Uterus (tissue), 4 donors: ENCODE measurements around the gene EHF. TPM values are rescaled to one million over a fixed set of nuclear protein-coding genes. Genes with fewer than 3 reads are reported as not detected.

Experiments
- DNase-seq, 2 donors: peaks; one replicate each; pipeline ENCODE4 v3.0.0-alpha.2; 2019 to 2020
- H3K27ac ChIP-seq, 2 donors: fragments of 200-600 bp; sonication (generic); 1 replicate in 1 of 2; 2 replicates in 1 of 2; pipeline ENCODE4 v1.5.1; 2016 to 2018
- H3K27me3 ChIP-seq, 2 donors: fragments of 200-600 bp; sonication (generic); one replicate each; pipeline ENCODE4 v1.5.1; 2018 to 2019; ENCODE audit warnings: control low read depth in 1 of 2
- H3K36me3 ChIP-seq, 2 donors: fragments of 200-600 bp; sonication (generic); one replicate each; pipeline ENCODE4 v1.5.1; 2019; ENCODE audit warnings: control low read depth in 1 of 2
- H3K4me1 ChIP-seq, 2 donors: fragments of 200-600 bp; sonication (generic); one replicate each; pipeline ENCODE4 v1.5.1; 2018 to 2019; ENCODE audit warnings: control low read depth in 1 of 2
- H3K4me3 ChIP-seq, 2 donors: fragments of 200-600 bp; sonication (generic); 1 replicate in 1 of 2; 2 replicates in 1 of 2; pipeline ENCODE4 v1.5.1; 2018 to 2019; ENCODE audit warnings: mild to moderate bottlenecking in 1 of 2
- H3K9me3 ChIP-seq, 2 donors: fragments of 200-600 bp; sonication (generic); one replicate each; pipeline ENCODE4 v1.5.1; 2019; ENCODE audit warnings: control low read depth in 1 of 2
- POLR2A ChIP-seq, 2 donors: fragments of 450-650 bp; IDR thresholded peaks; one replicate each; pipeline ENCODE4 v1.6.1; 2016; ENCODE audit warnings: antibody characterized with exemption in 2 of 2, mild to moderate bottlenecking in 1 of 2, moderate library complexity in 1 of 2
- intact Hi-C: fragments of 100-400 bp; cut with DNase I; formaldehyde crosslinking; loops from one replicate; pipeline ENCODE4 v1.15.1; 2023; ENCODE audit warnings: low total_unique reads
- total RNA-seq, 4 donors: library from RNA; depleted of rRNA in 3 of 4; stranded (reverse); fragments of >200 nt in 3 of 4; gene quantifications; one replicate each; pipeline versions ENCODE4 v1.1.0 to v1.2.4, GENCODE V29; 2014 to 2023
- TF ChIP-seq, protein P1 (sequence below), 4 experiments: fragments of 200-600 bp in 2 of 4; fragments of 450-650 bp in 2 of 4; sonication (generic) in 2 of 4; IDR thresholded peaks; one replicate each; pipeline ENCODE4 v1.5.1; 2016 to 2019; ENCODE audit warnings: antibody characterized with exemption in 4 of 4, mild to moderate bottlenecking in 2 of 4, moderate library complexity in 1 of 4
- donor health status: DM: yes; HTN: yes; CAD: no.

Gene EHF
- total RNA-seq, 4 donors from 2014 or later = 0.59 to 98.7 (median 1.6) TPM

GRCh38 chr11:34616830-34617504, 3.9 kb upstream of the EHF start:
- Histone ChIP-seq H3K36me3 (no peaks in the 10 kb centered on the region), H3K27ac (no peak overlapping the region), H3K27me3 (no peaks in the 10 kb centered on the region), H3K4me1 (no peaks in the 10 kb centered on the region), H3K4me3 (no peak overlapping the region), H3K9me3 (no peaks in the 10 kb centered on the region)
- DNase-seq = no peak
- intact Hi-C loops = no loop called here
- TF ChIP-seq POLR2A (IDR thresholded peaks at IDR 0.05) = no peak
- TF ChIP-seq, protein P1, sequence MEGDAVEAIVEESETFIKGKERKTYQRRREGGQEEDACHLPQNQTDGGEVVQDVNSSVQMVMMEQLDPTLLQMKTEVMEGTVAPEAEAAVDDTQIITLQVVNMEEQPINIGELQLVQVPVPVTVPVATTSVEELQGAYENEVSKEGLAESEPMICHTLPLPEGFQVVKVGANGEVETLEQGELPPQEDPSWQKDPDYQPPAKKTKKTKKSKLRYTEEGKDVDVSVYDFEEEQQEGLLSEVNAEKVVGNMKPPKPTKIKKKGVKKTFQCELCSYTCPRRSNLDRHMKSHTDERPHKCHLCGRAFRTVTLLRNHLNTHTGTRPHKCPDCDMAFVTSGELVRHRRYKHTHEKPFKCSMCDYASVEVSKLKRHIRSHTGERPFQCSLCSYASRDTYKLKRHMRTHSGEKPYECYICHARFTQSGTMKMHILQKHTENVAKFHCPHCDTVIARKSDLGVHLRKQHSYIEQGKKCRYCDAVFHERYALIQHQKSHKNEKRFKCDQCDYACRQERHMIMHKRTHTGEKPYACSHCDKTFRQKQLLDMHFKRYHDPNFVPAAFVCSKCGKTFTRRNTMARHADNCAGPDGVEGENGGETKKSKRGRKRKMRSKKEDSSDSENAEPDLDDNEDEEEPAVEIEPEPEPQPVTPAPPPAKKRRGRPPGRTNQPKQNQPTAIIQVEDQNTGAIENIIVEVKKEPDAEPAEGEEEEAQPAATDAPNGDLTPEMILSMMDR (IDR thresholded peaks at IDR 0.05) = no peak

GRCh38 chr11:34618406-34618805, 2.5 kb upstream of the EHF start:
- Histone ChIP-seq H3K27ac (no peak overlapping the region), H3K9me3 (no peaks in the 10 kb centered on the region), H3K4me3 (no peak overlapping the region), H3K4me1 (no peaks in the 10 kb centered on the region), H3K27me3 (no peaks in the 10 kb centered on the region), H3K36me3 (no peaks in the 10 kb centered on the region)
- no peak for DNase-seq
- TF ChIP-seq, protein P1 (IDR thresholded peaks at IDR 0.05) = no peak
- no peak for TF ChIP-seq POLR2A (IDR thresholded peaks at IDR 0.05)
- intact Hi-C loops = no loop called here

- DNase-seq = no peak
- Histone ChIP-seq H3K4me1 (no peaks in the 10 kb centered on the region), H3K27ac (no peak overlapping the region), H3K9me3 (no peaks in the 10 kb centered on the region), H3K27me3 (no peaks in the 10 kb centered on the region), H3K4me3 (no peak overlapping the region), H3K36me3 (no peaks in the 10 kb centered on the region)
- intact Hi-C loops = no loop called here
- TF ChIP-seq, protein P1 (IDR thresholded peaks at IDR 0.05) = no peak
- TF ChIP-seq POLR2A (IDR thresholded peaks at IDR 0.05) = no peak
These were observed 1.8 kb upstream of the EHF start for GRCh38 chr11:34619062-34619516.

DNA sequence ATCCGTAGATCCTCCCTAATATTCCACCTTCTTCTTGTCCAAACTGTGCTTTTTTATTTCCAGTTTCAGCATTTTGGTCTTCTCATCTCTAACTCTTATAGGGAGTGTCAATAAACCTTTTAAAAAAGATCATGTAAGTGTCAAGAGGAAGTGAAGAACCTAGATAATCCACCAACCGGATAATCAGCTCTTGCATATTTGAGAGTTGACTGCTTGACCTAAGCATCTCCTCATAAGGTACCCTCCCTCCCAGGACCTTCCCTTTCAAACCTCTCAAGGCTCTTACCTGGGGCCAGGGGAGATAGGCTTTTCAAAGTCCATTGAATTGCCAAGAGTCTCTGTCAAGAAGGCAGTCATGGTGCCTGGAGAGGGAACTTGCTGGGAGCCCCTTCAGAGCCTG, 691 bp upstream of the EHF start:
- TF ChIP-seq, protein P1 (IDR thresholded peaks at IDR 0.05) = no peak
- TF ChIP-seq POLR2A (IDR thresholded peaks at IDR 0.05) = no peak
- H3K27ac ChIP-seq = no peak overlapping the region
- no peaks in the 10 kb centered on the region for H3K4me1 ChIP-seq
- intact Hi-C loops = no loop called here
- no peaks in the 10 kb centered on the region for H3K27me3 ChIP-seq
- no peak overlapping the region for H3K4me3 ChIP-seq
- H3K36me3 ChIP-seq = no peaks in the 10 kb centered on the region
- no peaks in the 10 kb centered on the region for H3K9me3 ChIP-seq
- no peak for DNase-seq

DNA sequence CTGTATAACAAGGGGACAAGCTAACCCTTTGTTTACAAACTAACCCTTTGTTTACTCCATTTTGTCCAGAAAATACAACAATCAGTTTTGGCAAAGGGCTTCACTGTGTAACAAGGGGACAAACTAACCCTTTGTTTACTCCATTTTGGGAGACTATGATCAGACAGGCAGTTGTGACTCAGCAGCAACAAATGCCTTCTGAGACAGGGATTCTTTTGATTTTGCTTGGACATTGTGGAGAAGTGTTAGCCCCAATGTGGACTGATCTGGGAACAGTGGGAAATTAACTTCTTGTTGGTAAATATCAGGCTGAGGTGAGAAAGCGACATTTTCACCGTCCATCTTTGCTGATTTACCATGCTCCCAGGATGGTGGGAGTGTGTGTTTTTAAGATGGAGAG, 983 bp downstream of the EHF start:
- DNase-seq = no peak
- no peaks in the 10 kb centered on the region for H3K4me1 ChIP-seq
- H3K4me3 ChIP-seq = no peak overlapping the region
- intact Hi-C loops = no loop called here
- H3K27me3 ChIP-seq = no peaks in the 10 kb centered on the region
- no peaks in the 10 kb centered on the region for H3K9me3 ChIP-seq
- H3K27ac ChIP-seq = no peak overlapping the region
- no peaks in the 10 kb centered on the region for H3K36me3 ChIP-seq
- TF ChIP-seq POLR2A (IDR thresholded peaks at IDR 0.05) = no peak
- TF ChIP-seq, protein P1 (IDR thresholded peaks at IDR 0.05) = no peak
